ENCODE data around the gene RIMBP2.
"Not testable (repeated sequence)": the region's sequence is repeated elsewhere in the genome, so short reads cannot be mapped to it uniquely, and the experiment has no call there.

The RIMBP2 gene

DNA sequence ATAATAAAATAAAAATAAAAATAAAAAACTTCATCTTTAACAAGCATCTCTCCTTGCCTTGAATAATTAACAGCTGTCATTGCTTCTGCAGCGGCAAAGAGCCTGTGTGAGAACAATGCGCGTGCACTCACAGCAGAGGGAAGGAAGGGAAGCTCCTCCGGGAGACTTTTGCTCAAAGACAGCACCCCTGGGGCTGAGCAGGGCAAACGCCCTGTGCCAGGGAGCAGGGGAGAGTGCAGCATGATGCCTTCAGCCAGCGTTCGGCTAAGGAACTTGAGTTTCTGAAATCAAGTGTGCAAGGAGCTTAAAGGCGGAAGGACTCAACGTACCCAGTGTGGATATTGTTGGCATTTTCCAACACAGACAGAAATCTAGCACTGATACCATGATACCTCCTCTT, 120.5 kb downstream of the RIMBP2 start:
- DNase-seq (ENCODE audit: low read depth) = no peak

DNA sequence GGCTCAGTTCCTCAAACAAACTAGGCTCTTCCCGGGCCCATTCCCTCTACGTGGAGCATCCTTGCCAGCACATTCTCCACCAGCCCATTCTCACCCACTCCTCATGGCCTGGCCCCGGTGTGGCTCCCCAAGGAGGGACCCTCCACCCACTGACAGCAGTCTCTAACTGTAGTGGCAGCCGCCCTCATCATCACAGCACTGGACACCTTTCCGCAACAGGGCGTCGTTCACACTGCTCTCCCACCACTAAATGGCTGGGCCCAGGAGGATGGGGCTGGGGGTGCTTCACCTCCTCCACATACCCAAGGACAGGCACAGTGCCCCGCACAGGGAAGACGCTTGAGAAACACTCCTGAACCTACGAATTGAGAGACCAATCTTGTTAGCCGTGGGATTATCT, 123.0 kb downstream of the RIMBP2 start:
- no peak for DNase-seq (ENCODE audit: low read depth)

- DNase-seq (ENCODE audit: low read depth) = no peak
Measured at GRCh38 chr12:130592641-130593040, 123.5 kb downstream of the RIMBP2 start.

DNA sequence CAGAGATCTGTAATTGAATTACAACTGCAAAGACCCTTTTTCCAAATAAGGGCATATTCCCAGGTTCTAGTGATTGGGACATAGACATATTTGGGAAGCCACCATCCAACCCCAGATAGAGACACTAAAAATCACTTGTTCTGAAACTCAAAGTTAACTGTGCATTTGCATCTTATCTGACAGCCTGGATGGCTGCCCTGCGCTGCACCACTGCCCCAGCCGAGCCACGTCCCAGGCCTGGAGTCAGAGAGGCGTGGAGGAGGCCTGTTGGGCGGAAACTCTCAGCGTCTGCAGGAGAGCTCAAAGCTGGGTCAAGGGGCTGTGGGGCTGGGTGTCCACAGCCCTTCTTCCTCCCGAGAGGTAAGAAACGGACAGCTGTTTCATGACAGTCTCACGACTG, 124.4 kb downstream of the RIMBP2 start:
- DNase-seq (ENCODE audit: low read depth) = no peak

DNA sequence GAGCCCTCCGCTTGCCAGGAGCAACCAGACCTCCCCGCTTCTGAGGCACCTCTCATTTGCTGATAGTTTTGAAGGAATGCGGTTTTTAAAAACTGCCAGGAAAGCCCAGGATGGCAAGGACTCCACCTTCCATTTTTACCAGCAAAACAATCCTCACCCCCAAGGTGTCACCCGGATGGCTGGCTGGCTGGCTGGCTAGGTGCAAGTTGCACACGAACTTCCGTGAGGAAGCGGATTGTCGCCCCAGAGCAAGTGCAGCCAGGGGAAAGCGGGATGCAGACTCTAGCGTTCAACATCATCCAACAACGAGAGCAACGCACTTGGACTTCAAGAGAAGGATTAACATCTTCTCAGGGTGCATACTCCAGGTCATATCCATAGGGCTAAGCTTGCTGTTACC, 125.4 kb downstream of the RIMBP2 start:
- DNase-seq (ENCODE audit: low read depth) = no peak

- DNase-seq (ENCODE audit: low read depth) = no peak
Measured at GRCh38 chr12:130589540-130590317, 126.4 kb downstream of the RIMBP2 start.

DNA sequence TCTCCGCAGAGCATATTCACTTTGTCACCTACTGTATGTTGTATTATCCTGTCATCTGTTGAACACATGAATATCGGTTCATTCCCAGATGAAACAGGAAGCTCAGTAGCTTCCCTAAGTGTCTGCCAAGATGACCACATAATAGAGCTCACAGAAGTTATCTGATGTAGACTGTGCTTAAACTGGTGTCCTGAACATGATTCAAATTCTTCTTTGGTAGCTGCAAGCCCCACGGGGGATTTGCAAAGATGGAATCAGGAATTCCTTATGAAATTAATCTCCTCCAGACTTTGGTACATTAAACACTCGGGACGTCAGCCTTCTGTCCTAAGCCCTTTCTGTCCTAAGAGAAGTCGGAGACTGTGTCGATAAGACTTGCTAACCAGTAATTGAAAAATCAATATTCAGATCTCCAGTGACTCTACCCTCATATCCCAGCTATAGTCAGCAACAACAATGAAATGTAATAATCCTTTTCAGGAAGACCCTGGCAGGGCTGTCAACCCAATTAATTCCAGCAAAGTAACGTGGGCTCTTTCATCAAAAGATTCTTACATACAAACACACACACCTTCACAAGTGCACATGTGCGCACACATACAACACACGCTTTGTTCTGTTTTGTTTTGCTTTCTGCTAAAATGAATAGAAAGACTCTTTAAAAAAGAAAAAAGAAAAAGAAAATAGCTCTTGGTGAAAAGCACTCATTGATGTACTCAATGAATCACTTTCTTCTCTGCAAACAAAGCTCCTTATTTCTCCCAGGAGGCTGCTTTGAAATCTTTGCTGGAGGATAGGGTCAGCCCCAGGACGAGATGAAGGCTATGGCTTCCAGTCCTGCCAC, 127.2 kb downstream of the RIMBP2 start:
- DNase-seq (ENCODE audit: low read depth) = no peak

DNA sequence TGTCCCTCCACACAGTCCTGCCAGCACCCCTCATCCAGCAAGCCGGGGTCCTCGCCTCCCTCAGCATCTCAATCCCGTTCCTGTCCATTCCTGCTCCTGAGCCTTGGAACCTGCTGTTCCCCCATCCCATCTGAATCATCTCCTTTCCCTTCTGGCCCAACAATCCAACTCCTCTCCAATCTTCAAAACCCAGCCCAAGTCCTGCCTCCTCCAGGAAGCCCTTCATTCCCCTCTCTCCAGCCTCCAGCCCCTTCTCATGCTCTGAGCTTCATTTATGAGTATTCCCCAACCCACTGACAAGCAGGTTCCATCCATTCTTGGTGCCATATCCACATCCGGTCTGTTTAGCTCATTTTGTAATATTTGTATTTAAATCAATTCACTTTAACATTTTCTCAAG, 128.1 kb downstream of the RIMBP2 start:
- DNase-seq (ENCODE audit: low read depth) = no peak

DNA sequence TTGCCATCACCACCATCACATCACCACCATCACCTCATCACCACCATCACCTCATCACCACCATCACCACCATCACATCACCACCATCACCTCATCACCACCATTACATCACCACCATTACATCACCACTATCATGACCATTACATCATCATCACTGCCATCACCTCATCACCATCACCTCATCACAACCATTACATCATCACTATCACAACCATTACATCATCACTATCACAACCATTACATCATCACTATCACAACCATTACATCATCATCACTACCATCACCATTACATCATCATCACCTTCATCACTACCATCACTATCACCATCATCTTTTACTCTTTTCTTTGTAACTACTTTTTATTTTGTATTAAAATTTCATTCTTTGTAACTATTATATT, 131.6 kb downstream of the RIMBP2 start:
- DNase-seq (ENCODE audit: low read depth) = not testable (repeated sequence)

GRCh38 chr12:130583800-130584199, 132.3 kb downstream of the RIMBP2 start:
- DNase-seq (ENCODE audit: low read depth) = no peak

DNA sequence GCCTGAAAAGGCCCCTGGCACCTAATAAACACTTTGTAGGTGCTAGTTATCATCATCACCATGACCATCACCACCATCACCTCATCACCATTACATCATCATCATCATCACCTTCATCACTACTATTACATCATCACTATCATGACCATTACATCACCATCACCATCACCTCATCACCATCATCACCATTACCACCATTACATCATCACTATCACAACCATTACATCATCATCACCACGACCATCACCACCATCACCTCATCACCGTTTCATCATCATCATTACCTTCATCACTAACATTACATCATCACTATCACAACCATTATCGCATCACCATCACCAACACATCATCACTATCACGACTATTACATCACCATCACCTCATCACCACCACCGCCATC, 132.8 kb downstream of the RIMBP2 start:
- no peak for DNase-seq (ENCODE audit: low read depth)

- DNase-seq (ENCODE audit: low read depth) = no peak
Measured at GRCh38 chr12:130582286-130582685, 133.8 kb downstream of the RIMBP2 start.

DNA sequence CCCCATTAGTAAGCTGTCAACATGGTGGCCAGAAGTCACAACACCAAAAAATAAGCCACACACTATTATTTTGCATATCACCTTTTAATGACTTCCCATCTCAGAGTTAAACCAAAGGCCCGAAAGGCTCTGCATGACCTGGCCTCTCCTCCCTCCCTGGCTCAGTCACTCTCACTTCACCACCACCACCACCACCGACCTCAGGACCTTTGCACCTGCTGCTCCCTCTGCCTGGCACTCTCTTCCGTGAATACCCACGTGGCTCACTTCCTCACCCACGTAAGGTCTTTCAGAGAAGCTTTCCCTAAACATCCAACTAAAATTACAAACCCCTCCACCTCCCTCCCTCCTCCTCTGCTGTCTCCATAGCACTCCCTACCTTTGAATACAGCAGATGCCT, 134.3 kb downstream of the RIMBP2 start:
- DNase-seq (ENCODE audit: low read depth) = no peak

GRCh38 chr12:130579231-130579630, 136.9 kb downstream of the RIMBP2 start:
- no peak for DNase-seq (ENCODE audit: low read depth)

DNA sequence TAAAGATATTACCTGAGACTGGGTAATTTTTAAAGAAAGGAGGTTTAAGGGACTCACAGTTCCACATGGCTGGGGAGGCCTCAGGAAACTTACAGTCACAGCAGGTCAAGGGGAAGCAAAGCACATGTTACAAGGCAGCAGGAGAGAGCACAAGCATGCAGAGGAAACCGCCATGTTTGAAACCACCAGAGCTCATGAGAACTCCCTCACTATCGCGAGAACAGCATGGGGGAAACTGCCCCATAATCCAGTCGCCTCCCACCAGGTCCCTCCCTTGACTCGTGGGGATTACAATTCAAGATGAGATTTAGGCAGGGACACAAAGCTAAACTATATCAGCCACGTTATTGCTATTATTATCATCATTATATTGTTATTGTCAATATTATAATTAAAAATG, 138.7 kb downstream of the RIMBP2 start:
- no peak for DNase-seq (ENCODE audit: low read depth)

GRCh38 chr12:130576371-130576816, 139.7 kb downstream of the RIMBP2 start:
- DNase-seq (ENCODE audit: low read depth) = no peak

GRCh38 chr12:130574402-130574801, 141.7 kb downstream of the RIMBP2 start:
- DNase-seq (ENCODE audit: low read depth) = no peak

DNA sequence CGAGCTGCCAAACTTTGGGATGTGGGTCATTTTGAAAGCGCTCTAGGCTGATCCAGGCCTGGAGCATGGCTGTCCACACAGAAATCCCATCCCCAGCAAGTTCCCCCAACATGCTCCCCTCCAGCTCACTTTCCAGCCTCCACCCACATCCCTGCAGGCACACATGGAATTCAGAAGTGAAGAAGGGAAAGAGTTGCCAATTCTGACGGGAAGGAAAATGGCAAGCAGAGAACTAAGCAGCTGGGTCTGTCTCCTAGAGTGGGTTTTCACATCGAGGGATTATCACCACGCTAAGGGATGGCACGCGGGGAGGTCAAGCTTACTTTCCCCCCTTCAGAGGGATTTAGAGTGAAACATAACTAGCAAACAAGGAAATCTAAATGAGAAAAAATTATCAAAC, 142.3 kb downstream of the RIMBP2 start:
- no peak for DNase-seq (ENCODE audit: low read depth)

- no peak for DNase-seq (ENCODE audit: low read depth)
Measured at GRCh38 chr12:130573235-130573634, 142.9 kb downstream of the RIMBP2 start.

DNA sequence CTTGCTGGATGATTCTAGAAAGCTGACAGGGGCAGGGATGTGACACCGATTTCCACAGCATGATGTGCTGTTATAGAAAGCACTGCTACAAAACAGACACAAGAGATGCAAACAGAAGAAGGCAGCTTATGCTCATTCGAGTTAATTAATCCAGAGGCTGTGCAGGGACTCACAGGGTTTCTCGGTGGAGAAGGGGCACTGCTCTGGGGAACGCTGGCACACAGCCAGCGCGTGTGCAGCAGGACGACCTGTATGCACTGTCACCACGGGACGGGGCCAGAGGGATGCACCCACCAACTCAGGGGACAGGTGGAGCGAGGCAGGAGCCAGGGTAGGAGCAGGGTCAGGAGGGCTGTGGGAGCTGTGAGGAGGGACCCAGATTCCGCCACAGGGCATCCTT, 143.5 kb downstream of the RIMBP2 start:
- DNase-seq (ENCODE audit: low read depth) = no peak

GRCh38 chr12:130571734-130572133, 144.4 kb downstream of the RIMBP2 start:
- no peak for DNase-seq (ENCODE audit: low read depth)

DNA sequence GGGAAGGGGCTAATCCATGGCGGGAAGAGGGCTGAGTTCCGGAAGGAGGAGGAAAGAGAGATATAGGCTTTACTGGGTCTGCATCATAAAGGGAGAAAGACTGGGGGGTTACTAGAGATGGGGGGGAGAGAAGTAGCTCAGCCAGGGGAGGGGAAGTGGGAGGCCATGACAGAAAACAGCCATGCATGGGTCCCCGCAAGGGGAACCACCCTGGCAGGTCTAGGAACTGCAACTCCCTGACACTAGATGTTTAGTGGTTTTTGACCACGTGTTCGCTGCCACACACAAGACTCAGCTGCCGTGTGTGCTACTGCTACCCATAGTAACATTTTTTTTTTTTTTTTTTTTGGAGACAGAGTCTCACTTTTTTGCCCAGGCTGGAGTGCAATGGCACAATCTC, 145.0 kb downstream of the RIMBP2 start:
- DNase-seq (ENCODE audit: low read depth) = no peak

GRCh38 chr12:130569521-130569920, 146.6 kb downstream of the RIMBP2 start:
- DNase-seq (ENCODE audit: low read depth) = no peak

All from stimulated activated CD8-positive, alpha-beta memory T cell treated with anti-CD3 and anti-CD28 coated beads, Interleukin-15, amount 100 ng/mL, for 24 hours (primary cell).